22Rv1 (cell line): ENCODE data around the gene HLA-DOA.
A peak's percentile ranks its signal among the peaks of the same experiment; 100 is the strongest.

Experiments used
- H3K27ac ChIP-seq: fragments of 450-650 bp; 2 replicates; pipeline ENCODE4 v1.5.1; 2017
- ZFX ChIP-seq: fragments of 450-650 bp; IDR thresholded peaks from 2 replicates; pipeline ENCODE4 v1.6.1; 2017; ENCODE audit warnings: antibody characterized with exemption, borderline replicate concordance
- TF ChIP-seq, protein P1 (sequence below): fragments of 450-650 bp; IDR thresholded peaks from 2 replicates; pipeline ENCODE4 v1.5.1; 2017; ENCODE audit warnings: mild to moderate bottlenecking

HLA-DOA gene

DNA sequence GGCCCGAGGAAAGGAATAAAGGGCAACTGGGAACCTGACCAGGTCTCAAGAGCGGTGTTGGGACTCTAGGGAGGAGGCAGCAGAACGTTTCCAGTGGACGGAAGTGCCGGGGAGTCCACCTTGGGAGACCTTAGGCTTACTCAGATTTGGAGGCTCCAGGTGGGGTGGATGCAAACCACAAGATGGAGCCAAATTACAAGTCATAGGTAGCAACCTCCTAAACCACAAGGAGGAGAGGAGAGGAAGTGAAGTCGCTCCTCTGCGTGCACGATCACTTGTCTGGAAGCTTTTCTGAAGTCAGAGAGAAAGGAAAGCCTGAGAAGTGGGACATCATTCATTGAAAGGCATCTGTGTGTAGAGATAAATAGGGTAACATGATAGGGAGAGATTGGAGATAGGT, 9.3 kb downstream of the HLA-DOA start:
- no peak overlapping the region for H3K27ac ChIP-seq
- TF ChIP-seq ZFX: no peak
- TF ChIP-seq, protein P1, sequence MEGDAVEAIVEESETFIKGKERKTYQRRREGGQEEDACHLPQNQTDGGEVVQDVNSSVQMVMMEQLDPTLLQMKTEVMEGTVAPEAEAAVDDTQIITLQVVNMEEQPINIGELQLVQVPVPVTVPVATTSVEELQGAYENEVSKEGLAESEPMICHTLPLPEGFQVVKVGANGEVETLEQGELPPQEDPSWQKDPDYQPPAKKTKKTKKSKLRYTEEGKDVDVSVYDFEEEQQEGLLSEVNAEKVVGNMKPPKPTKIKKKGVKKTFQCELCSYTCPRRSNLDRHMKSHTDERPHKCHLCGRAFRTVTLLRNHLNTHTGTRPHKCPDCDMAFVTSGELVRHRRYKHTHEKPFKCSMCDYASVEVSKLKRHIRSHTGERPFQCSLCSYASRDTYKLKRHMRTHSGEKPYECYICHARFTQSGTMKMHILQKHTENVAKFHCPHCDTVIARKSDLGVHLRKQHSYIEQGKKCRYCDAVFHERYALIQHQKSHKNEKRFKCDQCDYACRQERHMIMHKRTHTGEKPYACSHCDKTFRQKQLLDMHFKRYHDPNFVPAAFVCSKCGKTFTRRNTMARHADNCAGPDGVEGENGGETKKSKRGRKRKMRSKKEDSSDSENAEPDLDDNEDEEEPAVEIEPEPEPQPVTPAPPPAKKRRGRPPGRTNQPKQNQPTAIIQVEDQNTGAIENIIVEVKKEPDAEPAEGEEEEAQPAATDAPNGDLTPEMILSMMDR: peak; percentile 33

DNA sequence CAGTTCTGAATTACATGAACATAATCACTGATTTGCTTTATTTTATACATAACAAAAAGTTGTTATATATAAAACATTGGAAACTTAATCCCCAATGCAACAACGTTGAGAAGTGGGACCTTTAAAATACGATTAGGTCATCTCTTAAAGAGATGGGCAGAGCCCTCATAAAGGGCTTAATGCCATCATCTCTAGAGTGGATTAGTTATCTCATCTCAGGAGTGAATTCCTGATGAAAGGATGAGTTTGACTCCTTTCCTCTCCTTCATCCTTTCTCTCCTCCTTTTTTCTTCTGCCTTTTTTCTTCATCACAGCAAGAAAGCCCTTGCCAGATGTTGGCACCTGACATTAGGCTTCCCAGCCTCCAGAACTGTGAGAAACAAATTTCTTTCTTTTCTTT, 13.9 kb downstream of the HLA-DOA start:
- no peak overlapping the region for H3K27ac ChIP-seq
- TF ChIP-seq, protein P1: no peak
- TF ChIP-seq ZFX: no peak

DNA sequence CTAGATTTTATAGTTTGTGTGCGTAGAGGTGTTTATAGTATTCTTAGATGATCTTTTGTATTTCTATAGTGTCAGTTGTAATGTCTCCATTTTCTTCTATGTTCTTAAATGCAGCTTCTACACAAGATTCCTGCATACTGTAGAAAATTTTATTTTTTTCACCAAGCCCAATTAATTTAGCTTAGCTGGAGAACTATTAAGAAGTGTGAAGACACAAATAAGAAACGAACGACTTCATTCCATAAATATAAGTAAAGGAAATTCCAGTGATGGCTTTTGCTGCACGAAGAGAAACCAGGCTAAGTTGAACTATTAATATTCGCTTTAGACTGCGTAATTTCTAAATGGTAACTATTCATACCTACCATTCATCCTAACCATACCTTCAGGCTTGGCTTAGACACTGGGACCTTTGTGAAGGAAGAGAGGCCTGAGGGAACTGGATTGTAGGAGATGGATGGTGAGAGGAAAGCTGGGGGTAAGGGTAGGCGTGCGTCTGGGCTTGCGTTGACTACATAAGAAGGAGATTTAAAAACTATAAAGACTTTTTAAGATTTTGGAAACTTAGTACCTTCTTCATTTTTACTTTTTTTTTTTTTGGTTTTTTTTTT, 15.9 kb downstream of the HLA-DOA start:
- H3K27ac ChIP-seq: no peak overlapping the region
- TF ChIP-seq, protein P1: no peak
- no peak for TF ChIP-seq ZFX

DNA sequence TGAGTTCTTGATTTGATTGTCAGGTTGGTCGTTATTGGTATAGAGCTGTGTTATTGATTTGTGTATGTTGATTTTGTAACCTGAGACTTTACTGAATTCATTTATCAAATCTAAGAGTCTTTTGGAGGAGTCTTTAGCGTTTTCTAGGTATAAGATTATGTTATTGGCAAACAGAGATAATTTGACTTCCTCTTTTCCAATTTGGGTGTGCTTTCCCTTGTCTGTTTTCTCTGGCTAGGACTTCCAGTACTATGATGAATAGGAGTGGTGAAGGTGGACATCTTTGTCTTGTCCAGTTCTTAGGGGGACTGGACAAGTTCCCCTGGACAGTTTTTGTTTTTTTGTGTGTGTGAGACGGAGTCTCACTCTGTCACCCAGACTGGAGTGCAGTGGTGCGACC, 17.4 kb downstream of the HLA-DOA start:
- TF ChIP-seq, protein P1: no peak
- TF ChIP-seq ZFX: no peak
- no peak overlapping the region for H3K27ac ChIP-seq

DNA sequence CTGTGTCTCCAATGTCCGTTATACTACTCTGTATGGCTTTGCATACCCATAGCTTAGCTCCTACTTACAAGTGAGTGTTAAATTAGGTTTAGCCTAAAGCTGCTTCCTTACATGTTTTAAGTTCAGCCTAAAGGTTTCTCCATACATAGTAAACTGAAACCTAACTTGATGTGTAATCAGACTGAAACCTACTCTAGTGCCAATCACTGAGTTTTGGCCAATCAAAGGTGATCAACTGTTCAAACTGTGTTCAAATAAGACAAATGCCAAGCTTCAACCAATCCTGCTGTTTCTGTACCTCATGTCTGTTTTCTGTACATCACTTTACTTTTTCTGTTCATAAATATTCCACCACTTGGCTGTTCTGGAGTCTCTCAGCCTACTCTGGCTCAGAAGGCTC, 20.0 kb downstream of the HLA-DOA start:
- TF ChIP-seq ZFX: no peak
- TF ChIP-seq, protein P1: no peak
- H3K27ac ChIP-seq: no peak overlapping the region

DNA sequence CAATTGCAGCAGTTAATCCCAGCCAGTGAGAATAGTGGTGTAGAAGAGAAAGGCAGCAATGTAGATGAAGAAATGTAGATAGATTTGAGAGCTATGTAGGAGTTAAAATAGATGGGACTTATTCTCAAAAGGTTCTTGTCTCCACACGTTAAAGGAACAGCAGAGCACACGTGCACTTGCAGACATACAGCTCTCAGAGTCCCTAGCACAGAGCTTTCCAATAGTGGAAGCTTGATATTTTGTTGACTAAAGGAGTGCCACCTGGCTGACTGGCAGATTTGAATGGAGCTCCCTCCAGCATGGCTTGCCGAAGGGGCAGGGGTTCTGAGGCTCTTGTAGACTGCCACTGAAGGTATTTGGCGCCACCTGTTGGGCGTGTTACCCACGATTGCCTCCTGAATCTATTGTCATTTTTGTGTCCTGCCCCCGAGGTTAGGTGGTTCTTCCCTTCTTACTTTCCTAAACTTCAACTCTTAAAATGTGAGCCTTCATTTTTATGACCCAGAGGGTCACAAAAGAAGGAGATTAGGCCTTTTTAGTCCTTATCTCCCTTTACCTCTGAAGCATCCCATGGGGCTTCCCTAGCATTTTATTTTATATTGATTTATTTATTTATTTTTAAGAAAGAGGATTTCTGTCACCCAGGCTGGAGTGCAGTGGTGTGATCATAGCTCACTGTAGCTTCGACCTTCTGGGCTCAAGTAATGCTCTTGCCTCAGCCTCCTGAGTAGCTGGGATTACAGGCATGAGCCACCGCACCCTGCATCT, 24.6 kb downstream of the HLA-DOA start:
- TF ChIP-seq, protein P1: peak; percentile 92
- no peak for TF ChIP-seq ZFX
- peak overlapping the region; percentile 100 for H3K27ac ChIP-seq

DNA sequence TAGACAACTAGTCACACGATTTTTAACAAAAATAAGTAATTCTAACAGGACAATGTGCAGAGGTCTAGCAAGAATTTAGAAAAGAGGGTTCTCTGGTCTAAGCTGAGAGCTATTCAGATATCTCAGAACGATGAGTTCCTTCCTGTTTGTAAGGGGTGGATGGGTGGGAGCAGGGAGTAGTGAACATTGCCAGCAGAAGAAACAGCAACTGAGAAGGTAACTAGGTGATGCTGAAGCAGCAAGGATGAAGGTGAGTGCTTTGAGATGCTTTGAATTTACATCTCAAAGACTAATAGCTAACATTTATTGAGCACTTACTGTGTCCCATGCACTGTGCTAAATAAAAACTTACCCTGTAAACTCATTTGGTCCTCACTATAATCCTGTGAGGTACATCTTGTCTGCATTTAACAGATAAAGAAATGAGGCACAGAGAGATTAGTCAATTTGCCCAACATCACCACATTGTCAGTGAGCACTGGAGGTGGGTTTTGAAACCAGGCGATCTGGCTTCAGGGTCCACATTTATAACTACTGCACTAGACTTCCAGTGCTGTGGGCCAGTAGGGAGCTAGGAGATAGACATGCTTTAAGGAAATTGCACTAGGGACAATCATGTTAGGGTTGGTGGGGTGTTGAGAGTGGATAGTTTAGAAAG, 25.3 kb downstream of the HLA-DOA start:
- no peak for TF ChIP-seq ZFX
- TF ChIP-seq, protein P1: no peak
- peak overlapping the region; percentile 100 for H3K27ac ChIP-seq
